HG03066 (cell line): Measurements from ENCODE around the gene TLE6.
A peak's percentile ranks its signal among the peaks of the same experiment; 100 is the strongest.
"Not testable (repeated sequence)": the region's sequence is repeated elsewhere in the genome, so short reads cannot be mapped to it uniquely, and the experiment has no call there.

ENCODE experiments used
- ATAC-seq: cut with Tn5 transposase; IDR thresholded peaks from one replicate; pipeline ENCODE4 v1.9.1; 2021; ENCODE audit warnings: low read depth; ENCODE audit not compliant: unreplicated experiment

TLE6 gene

DNA sequence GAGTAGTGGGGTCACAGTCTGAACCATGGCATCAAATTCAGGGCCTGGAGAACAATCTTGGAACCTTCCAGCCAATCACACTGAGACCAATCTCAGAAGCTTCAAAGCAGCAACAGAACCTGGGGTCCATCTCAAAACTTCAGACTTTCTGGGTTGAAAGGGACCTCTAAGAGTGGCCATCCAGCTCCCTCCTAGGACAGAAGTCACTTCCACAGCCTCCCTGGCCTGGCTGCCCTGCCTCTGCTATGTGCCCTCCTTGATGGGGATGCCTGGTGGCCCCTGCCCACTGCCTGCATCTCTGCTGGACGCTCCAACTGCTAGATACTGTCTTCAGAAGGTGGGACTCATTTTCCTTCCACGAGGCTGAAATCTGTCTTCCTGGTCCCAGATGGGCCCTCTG, 49.9 kb downstream of the TLE6 start:
- no peak for ATAC-seq

DNA sequence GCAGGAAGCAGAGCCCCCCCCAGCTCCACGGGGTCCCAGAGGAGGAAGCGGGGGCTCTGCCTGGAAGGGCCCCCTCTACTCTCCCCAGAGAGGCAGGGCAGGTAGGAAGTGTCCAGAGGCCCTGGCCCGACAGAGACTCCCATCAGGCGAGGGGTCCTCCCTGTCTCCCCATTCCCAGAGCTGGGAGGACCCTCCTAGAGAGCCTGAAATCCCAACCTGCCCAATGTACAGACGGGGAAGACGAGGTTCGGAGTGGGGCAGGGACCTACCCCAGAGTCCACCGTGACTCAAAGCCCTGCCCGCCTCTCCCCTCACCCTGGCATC, 50.6 kb downstream of the TLE6 start:
- ATAC-seq: no peak

DNA sequence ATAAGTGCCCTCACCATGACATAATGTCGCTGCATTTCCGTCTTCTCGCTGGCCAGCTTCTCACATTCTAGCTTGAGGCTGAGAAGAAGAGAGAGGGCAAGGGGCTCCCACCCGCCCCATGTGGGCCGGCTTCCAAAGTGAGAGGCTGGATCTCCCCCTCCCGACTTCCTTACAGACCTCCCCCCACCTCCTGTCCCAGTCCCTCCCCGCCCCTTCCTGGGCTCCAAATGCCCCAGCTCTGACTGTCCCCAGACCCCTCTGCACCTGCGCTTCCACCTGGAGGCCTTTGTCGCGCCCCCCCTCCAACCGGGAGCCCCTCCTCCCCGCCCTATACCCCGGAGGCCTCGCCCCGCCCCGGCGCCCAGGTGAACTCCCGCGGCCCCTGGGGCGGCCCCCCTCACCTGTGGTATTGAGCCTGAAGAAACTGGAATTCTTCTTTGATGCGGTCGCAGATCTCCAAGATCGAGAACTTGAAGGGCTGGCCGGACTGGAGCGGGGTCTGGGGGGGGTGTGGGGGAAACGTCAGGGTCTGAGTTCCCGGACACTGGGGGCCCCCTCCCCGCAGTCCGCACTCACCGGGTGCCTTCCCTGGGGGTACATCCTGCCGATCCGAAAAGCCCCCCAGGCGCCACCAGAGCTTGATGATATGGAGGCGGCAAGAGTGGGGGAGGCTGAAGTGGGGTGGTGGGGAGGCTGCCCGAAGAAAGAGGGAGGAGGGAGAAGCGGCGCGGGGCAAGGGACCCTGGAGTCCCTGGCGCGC, 51.1 kb downstream of the TLE6 start:
- no peak for ATAC-seq

DNA sequence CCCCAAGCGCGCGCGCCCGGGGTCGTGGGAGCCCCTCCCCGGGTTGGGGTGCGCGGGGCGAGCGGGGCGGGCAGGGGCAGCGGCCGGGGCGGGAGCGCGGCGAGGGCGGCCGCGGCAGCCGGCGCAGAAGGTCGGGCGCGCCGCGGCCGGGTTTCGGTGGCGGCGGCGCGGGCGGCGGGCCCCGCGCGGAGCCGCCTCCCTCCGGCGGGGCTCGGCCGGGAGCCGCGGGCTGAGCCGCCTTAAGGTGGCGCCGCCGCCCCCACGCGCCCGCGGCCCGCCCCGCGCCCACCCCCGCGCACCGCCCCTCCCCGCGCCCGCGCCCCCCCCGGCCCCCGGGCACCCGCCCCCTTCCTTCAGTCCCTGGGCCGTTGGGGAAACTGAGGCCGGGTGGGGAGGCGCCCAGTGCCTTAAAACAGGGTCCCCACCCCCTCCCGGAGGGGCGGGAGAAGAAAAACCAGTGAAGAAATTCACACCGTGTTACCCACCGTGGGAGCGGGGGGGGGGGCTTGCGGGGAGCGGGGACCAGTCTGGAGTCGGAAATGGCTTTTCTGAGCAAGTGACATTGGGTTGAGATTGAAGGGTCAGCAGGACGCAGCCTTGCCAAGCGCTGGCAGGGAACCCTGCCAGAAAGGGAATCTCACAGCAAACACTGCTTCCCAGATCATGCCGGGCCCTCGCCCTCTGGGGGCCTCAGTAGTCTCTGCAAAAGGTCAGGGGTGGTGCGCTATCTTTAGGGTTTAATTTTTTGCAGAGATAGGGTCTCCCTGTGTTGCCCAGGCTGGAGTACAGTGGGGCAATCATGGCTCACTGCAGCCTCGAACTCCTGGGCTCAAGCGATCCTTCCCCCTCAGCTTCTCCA, 51.9 kb downstream of the TLE6 start, which contains the start of gene TLE2:
Gene TLE2, minus strand, starts transcription at position 216 of the 859 bp plus-strand sequence. CDS start 376 bp downstream, outside the sequence.
- no peak for ATAC-seq

DNA sequence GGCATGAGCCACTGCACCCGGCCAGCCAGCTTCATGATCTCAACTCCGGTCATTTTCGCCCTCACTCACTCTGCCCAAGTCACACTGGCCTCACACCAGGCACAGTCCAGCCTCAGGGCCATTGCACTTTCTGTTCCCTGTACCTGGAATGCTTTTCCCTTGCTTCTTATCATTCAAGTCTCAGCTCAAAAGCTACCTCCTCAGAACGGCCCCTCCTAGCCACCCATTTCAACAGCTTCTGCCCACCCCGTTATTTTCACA, 54.2 kb downstream of the TLE6 start:
- ATAC-seq: no peak

DNA sequence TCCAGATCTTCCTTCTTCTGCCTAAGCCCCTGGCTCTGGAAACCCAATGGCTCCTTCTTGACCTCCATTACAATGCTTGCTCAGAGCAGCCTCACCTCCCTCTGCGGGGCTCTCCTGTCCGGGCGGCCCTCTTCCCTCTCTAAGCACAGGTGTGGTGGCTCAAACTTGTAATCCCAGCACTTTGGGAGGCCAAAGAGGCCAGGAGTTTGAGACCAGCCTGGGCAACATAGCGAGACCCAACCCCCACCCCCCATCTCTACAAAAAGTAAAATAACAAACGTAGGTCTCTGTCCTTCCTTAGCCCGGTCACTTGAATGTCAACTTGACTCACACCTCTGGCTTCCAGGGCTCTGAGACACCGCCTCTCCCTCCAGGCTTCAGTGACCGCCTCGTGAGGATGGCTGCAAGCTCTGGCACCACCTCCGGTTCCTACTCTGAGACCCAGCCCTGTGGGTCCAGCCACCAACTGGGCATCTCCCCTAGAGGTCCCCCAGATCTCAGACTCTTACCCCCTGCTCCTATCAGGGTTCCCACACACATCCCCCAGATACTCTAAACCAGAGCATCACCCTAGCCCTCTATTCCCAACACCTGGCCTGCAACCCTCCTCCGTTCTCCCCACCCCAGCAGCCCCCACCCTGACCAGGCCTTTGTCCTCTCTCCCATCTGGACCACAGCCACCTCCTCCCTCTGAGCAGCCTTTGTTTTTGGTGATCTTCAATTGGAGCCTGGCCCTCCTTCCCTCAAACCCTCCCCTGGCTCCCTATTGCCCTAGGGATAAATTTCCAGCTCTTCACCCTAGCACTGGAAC, 56.4 kb downstream of the TLE6 start:
- no peak for ATAC-seq

DNA sequence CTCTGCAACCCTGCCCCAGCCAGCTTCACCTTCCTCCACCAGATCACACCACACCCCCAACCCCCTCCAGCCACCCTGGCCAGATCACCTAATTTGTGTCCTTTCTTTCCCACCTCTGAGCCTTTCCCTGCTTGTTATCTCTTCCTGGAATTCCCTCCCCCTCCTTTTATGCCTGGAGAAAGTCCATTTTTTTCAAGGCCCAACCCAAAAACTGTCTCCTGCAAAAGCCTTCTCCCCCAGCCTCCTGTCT, 57.0 kb downstream of the TLE6 start:
- ATAC-seq: no peak

DNA sequence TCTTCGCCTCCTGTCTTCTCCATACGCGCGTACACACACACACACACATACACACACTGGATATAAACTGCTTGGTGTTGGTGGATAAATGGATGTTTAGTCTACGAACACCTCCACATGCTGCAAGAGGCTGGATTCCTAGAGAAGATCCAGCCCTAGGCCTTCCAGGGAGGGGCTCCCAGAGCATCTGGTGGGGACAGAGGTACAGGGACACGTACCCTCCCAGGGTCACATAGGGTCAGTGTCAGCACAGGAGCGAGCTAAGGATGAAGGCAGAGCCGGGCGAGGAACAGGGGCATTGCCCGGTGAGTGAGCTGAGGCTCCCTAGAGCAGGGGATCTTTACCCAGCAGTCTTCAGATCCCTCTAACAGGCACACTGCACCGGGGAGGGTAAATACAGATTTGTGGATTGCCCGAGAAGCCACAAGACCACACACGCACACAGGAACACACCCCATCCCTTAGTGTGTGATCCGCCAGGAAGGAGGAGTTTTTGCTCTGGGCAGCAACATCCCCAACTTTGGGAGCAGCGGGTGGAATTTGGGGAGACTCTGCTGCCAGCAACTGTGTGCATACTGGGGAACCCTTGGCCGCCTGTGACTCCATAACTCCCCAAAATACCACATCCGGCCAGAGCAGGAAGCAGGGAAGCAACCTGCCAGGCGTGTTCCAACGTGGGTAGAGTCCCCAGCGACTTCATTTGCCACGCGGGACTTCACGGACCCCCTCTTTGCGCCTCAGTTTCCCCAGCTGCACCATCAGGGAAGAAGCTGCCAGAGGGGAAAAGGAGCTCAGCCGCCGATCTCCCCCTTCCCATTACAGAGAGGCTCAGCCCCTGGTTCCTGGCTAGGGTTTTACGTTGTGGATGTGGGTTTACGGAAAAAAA, 57.5 kb downstream of the TLE6 start:
- no peak for ATAC-seq

DNA sequence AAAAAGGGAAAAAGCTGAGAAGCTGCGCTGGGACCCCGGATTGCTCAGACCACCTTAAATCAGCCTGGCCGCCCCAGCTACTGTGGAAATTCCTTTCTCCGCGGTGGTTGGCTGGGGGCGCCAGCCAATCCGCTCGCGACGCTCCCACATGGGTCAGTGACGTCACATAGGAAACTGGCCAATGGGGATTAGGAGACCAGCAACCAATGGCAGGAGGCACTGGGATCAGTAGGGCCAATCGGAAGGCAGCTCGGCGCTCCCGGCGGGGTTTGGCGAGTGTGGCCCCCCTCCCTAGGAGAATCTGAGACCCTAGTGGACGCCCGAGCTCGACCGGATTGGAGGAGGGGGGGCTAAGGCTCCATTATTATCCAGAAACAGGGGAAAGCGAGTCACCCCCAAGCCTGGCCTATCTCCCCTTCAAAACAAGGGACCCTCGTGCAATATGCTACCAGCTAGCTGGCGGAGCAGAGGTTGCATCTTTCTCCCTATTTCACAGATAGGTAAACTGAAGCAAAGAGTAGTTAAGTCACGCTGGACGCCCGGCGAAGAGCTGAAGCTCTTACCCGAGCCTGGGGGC, 58.3 kb downstream of the TLE6 start:
- peak; percentile 83 for ATAC-seq

DNA sequence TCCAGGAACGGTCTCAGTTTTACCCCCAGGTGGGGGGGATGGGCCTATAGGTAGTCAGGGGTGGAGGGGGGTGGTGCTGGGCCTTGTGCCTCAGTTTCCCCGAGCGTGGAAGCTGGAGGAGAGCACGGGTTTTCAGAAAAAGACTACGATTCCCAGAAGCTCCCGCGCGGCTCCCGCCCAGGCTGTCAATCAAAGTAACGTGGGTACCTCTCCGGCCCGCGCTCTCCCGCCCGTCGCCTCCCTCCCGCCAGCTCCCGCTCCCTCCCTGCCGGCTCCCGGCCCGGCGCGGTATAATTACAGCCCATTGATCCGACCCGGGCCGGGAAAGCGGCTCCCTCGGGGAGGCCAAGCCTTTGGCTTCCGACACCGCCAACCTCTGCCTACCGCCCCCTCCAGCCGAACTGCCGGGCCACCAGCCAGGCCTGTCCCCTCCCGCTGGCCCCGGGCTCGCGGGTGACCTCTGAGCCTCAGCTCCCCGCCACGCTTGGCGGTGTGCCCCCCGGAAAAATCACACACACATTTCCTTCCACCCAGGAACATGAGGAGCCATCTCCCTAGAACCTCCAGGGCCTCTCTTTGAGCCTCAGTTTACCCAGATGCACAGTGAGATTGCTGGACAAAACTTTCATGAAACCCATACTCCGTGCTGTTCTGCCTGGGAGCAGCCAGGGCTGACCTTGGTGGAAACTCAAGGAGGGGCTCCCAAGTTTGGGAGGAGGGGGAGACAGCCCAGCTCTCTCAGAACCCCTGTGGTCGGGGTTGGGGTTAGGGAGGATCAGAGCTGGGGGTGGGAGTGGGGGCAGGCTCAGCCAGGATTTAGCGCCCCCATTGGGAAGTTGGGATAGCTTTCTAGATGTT, 59.0 kb downstream of the TLE6 start:
- ATAC-seq: peak; percentile 31

DNA sequence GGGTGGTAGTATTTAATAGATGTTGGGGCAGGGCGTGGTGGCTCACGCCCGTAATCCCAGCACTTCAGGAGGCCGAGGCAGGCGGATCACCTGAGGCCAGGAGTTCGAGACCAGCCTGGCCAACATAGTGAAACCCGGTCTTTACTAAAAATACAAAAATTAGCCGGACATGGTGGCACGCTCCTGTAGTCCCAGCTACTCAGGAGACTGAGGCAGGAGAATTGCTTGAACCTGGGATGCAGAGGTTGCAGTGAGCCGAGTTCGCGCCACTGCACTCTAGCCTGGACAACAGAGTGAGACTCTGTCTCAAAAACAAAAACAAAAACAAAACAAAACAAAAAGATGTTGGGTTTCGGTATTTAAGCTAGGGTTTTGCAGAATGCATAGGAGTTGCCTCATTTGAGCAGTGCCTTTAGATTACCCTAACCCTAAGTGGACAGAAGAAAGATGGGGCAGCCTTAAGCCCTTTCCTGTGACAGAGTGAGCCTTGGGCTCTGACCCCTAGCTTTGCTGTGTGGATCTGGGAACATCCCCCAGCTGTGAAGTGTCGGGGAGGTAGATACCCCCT, 59.7 kb downstream of the TLE6 start:
- not testable (repeated sequence) for ATAC-seq

DNA sequence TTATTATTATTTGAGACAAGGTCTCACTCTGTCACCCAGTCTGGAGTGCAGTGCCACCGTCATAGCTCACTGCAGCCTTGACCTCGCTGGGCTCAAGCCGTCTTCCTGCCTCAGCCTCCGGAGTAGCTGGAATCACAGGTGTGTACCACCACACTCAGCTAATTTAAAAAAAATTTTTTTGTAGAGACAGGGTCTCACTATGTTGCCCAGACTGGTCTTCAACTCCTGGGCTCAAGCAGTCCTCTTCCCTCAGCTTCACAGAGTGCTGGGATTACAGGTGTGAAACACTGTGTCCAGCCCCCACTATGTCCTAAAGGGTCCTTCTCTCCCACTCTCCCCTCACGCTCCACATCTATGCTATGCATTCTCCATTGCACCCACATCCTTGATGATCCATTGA, 60.9 kb downstream of the TLE6 start:
- ATAC-seq: no peak

DNA sequence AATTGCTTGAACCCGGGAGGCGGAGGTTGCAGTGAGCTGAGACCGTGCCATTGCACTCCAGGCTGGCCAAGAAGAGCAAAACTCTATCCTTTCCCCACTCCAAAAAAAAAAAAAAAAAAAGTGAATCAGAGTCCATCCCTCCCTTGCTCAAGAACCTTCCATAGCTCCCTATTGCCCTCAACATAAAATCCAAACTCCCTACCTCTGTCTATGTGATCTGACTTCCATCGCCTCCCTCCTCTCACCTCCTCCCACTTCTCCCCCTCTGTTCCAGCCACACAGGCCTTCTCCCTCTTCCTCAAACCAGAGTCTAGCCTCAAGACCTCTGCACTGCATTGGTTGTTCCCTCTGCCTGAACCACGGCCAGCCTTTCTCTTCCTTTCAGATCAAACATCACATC, 61.8 kb downstream of the TLE6 start:
- no peak for ATAC-seq

DNA sequence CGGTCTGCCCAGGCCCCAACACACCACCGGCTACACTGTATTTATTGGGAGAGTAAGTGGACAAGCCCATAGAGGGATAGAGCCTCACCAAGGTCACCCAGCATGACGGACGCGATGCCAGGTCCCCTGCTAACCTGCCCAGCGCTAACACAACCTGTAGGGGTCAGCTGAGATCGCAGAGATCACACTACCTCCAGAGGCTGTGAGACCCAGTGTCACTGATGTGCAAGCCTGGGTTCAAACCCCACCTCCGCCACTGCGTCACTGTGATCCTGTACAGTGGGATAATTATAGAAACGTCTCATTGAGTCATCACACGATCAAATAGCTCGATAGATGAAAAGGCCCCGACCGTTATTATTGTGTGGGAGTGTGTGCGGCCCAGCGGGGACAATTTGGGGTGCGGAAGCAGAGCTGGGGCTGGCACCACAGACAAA, 62.3 kb downstream of the TLE6 start:
- ATAC-seq: no peak

DNA sequence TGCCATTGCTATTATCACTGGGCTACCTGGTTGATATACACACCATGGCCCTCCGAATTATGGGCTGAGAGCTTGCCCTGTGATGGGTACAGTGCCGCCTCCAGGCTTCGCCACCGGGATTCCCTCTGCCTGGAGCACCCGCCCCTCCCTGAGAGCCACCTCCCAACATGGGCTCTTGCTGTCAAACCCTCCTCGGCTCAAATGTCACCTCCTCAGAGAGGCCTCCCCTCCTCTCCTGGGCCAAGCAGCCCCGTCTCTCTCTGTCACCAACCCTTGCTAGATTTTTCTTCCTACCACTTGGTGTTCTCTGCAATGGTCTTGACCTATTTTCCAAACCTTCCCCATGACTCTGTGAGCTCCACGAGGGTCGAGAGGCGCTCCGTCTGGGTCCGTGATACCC, 64.0 kb downstream of the TLE6 start:
- no peak for ATAC-seq

DNA sequence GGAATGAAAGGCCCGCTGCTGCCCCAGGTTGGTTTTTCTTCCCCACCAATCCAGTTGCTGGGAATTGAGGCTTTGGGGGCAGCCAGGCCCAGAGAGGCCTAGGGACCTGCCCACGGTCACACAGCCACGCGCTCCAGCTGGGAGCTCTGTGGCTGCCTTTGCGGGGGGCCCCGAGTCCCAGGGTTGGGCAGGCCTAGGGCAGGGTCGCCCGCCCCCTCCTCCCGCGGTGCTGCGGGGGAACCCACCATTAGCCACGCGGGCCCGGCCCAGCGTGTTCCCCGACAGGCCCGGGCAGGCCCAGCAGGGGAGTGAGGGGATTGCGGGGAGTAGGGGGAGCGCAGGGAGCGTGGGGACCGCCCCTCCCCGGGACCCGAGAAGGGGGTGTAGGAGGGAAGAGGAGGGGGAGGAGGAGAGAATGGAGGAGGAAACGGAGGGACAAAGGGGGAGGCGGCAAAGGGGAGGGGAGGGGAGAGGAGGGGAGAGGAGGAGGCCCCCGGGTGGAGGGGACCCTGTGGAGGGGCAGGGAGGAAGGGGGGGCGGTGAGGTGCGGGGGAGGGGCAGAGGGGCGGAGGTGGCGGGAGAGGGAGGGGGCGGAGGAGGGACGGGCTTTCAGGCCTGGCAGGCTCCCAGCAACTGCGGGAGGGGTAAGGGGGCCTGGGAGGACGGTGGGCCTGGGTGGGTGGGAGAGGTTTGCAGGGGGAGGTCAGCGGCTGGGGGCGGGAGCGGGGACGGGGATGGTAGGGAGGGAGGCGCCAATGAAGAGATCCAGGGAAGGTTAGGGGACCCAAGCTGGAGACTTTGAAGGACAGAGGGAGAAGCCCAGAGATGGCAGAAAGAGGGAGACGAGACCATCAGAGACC, 64.6 kb downstream of the TLE6 start:
- no peak for ATAC-seq

DNA sequence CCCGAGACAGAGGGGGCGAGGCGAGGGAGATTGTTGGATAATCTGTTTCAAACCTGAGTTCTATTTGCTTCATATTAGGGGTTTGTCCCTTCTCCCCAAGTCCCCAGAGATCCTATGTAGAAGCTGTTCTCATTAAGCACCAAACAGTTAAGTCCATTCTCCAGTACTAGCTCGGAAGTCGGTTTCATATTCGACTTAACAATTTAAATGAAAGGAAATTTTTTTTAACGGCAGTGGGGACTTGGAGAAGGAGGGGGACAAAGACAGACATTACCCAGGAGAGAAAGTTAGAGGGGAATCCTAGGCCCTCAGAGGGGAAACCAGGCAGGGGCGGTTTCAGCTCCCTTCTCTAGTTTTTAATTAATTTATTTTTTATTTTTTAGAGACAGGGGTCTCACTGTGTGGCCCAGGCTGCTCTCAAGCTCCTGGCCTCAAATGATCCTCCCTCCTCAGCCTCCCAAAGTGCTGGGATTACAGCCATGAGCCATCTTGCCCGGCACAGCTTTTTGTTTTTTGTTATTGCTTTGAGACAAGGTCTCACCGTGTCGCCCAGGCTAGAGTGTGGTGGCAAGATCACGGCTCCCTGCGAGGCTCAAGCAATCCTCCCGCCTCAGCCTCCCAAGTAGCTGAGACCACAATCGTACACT, 65.4 kb downstream of the TLE6 start:
- ATAC-seq: no peak
